GM19351 (cell line): Measurements from ENCODE around the gene NLRC5.
"Not testable (repeated sequence)": the region's sequence is repeated elsewhere in the genome, so short reads cannot be mapped to it uniquely, and the experiment has no call there.

Experiments used
- ATAC-seq: cut with Tn5 transposase; IDR thresholded peaks from one replicate; pipeline ENCODE4 v1.9.1; 2021; ENCODE audit warnings: mild to moderate bottlenecking, moderate library complexity; ENCODE audit not compliant: unreplicated experiment

Gene NLRC5

GRCh38 chr16:56980792-56981724 is 8.3 kb upstream of the NLRC5 start:
- no peak for ATAC-seq

GRCh38 chr16:56981729-56982271 is 7.6 kb upstream of the NLRC5 start:
- ATAC-seq, result no peak

- ATAC-seq, result no peak
Observed at GRCh38 chr16:56982695-56983094, 6.7 kb upstream of the NLRC5 start.

GRCh38 chr16:56983211-56983751 is 6.1 kb upstream of the NLRC5 start:
- ATAC-seq, result no peak

- no peak for ATAC-seq
Observed at GRCh38 chr16:56984639-56985038, 4.7 kb upstream of the NLRC5 start.

GRCh38 chr16:56985288-56985961 is 3.9 kb upstream of the NLRC5 start:
- ATAC-seq, result no peak

- ATAC-seq, result no peak
Observed at GRCh38 chr16:56985962-56986360, 3.4 kb upstream of the NLRC5 start.

- no peak for ATAC-seq
Observed at GRCh38 chr16:56986361-56986760, 3.0 kb upstream of the NLRC5 start.

- ATAC-seq, result not testable (repeated sequence)
Observed at GRCh38 chr16:56986908-56987307, 2.4 kb upstream of the NLRC5 start.

GRCh38 chr16:56987692-56988091 is 1.7 kb upstream of the NLRC5 start:
- no peak for ATAC-seq

GRCh38 chr16:56988161-56988947 is 1.0 kb upstream of the NLRC5 start:
- no peak for ATAC-seq

GRCh38 chr16:56989988-56990387 is 631 bp downstream of the NLRC5 start:
- no peak for ATAC-seq

GRCh38 chr16:56990407-56991286 is 1.3 kb downstream of the NLRC5 start:
- no peak for ATAC-seq

GRCh38 chr16:56992431-56992830 is 3.1 kb downstream of the NLRC5 start:
- not testable (repeated sequence) for ATAC-seq

- ATAC-seq, result no peak
Observed at GRCh38 chr16:56993204-56993603, 3.8 kb downstream of the NLRC5 start.

GRCh38 chr16:56994311-56994710 is 5.0 kb downstream of the NLRC5 start:
- ATAC-seq, result no peak

GRCh38 chr16:56995136-56995805 is 5.9 kb downstream of the NLRC5 start:
- ATAC-seq, result no peak

- ATAC-seq, result no peak
Observed at GRCh38 chr16:56997264-56997663, 7.9 kb downstream of the NLRC5 start.

- no peak for ATAC-seq
Observed at GRCh38 chr16:56997931-56998330, 8.6 kb downstream of the NLRC5 start.
